WERI-Rb-1 (cell line): ENCODE data around the gene MMS22L.

Experiments
- DNase-seq: peaks from one replicate; pipeline ENCODE4 v3.0.0-alpha.2; 2020
- H3K27ac ChIP-seq: fragments of 250-450 bp; sonication (Bioruptor Pico); 2 replicates; pipeline ENCODE4 v1.5.1; 2020; ENCODE audit warnings: mild to moderate bottlenecking, moderate library complexity
- H3K27me3 ChIP-seq: fragments of 250-450 bp; sonication (Bioruptor Pico); 2 replicates; pipeline ENCODE4 v1.5.1; 2021; ENCODE audit warnings: mild to moderate bottlenecking, low read depth, moderate library complexity; ENCODE audit not compliant: insufficient read depth, severe bottlenecking
- H3K36me3 ChIP-seq: fragments of 250-450 bp; sonication (Bioruptor Pico); 2 replicates; pipeline ENCODE4 v1.5.1; 2020; ENCODE audit warnings: mild to moderate bottlenecking, moderate library complexity
- H3K4me3 ChIP-seq: 2 replicates; pipeline ENCODE4 v1.5.1; 2011; ENCODE audit warnings: low read depth, mild to moderate bottlenecking, control low read depth, low read length
- H3K9me3 ChIP-seq: fragments of 250-450 bp; sonication (Bioruptor Pico); 2 replicates; pipeline ENCODE4 v1.5.1; 2021; ENCODE audit warnings: mild to moderate bottlenecking, moderate library complexity; ENCODE audit not compliant: severe bottlenecking
- CTCF ChIP-seq: IDR thresholded peaks from 2 replicates; pipeline ENCODE4 v1.5.1; 2011; ENCODE audit warnings: low read depth, mild to moderate bottlenecking, control low read depth, inconsistent platforms, low read length

MMS22L gene

GRCh38 chr6:97306544-97307320 lies 23.7 kb upstream of the MMS22L start:
- no peak for TF ChIP-seq CTCF
- Histone ChIP-seq H3K4me3 (no peak overlapping the region), H3K9me3 (no peaks in the 10 kb centered on the region), H3K36me3 (no peaks in the 10 kb centered on the region), H3K27ac (no peak overlapping the region), H3K27me3 (no peaks in the 10 kb centered on the region)
- DNase-seq: no peak

- no peak for DNase-seq
- Histone ChIP-seq H3K27ac (no peak overlapping the region), H3K36me3 (no peaks in the 10 kb centered on the region), H3K4me3 (no peak overlapping the region), H3K27me3 (no peaks in the 10 kb centered on the region), H3K9me3 (no peaks in the 10 kb centered on the region)
- TF ChIP-seq CTCF: no peak
These were observed 22.5 kb upstream of the MMS22L start for GRCh38 chr6:97305414-97306066.

GRCh38 chr6:97304701-97305100 lies 21.7 kb upstream of the MMS22L start:
- no peak overlapping the region for H3K4me3 ChIP-seq
- no peaks in the 10 kb centered on the region for H3K27me3 ChIP-seq
- H3K36me3 ChIP-seq: no peaks in the 10 kb centered on the region
- TF ChIP-seq CTCF: no peak
- no peak for DNase-seq
- no peaks in the 10 kb centered on the region for H3K9me3 ChIP-seq
- no peak overlapping the region for H3K27ac ChIP-seq

GRCh38 chr6:97294451-97294850 lies 11.4 kb upstream of the MMS22L start:
- no peak for DNase-seq
- H3K9me3 ChIP-seq: no peaks in the 10 kb centered on the region

GRCh38 chr6:97293198-97293696 lies 10.2 kb upstream of the MMS22L start:
- no peaks in the 10 kb centered on the region for H3K27me3 ChIP-seq
- no peak for TF ChIP-seq CTCF
- H3K27ac ChIP-seq: no peak overlapping the region
- DNase-seq: no peak
- H3K9me3 ChIP-seq: peaks cover 5% of the 10 kb centered on the region
- H3K36me3 ChIP-seq: no peaks in the 10 kb centered on the region
- no peak overlapping the region for H3K4me3 ChIP-seq

More at GRCh38 chr6:97294451-97294850, 11.4 kb upstream of the MMS22L start:
- Histone ChIP-seq H3K27me3 (no peaks in the 10 kb centered on the region), H3K27ac (no peak overlapping the region), H3K4me3 (no peak overlapping the region), H3K36me3 (no peaks in the 10 kb centered on the region)
- TF ChIP-seq CTCF: no peak
